Karpas-422 (cell line): ENCODE data around the gene SNW1. TPM values are rescaled to one million over a fixed set of nuclear protein-coding genes. Genes with fewer than 3 reads are reported as not detected.

Source experiments
- DNase-seq: peaks from one replicate; pipeline ENCODE4 v3.0.0-alpha.2; 2015
- H2AFZ ChIP-seq: fragments of 200-600 bp; sonication (generic); 2 replicates; pipeline ENCODE4 v1.6.1; 2014; ENCODE audit warnings: antibody characterized with exemption, low read length, mixed read lengths
- H3K27ac ChIP-seq: fragments of 200-600 bp; sonication (generic); 2 replicates; pipeline ENCODE4 v1.5.1; 2014; ENCODE audit warnings: mild to moderate bottlenecking, low read length, moderate library complexity
- H3K27me3 ChIP-seq: fragments of 200-600 bp; sonication (generic); 2 replicates; pipeline ENCODE4 v1.6.1; 2014; ENCODE audit warnings: low read length, mixed read lengths
- H3K36me3 ChIP-seq: fragments of 200-600 bp; sonication (generic); 2 replicates; pipeline ENCODE4 v1.6.1; 2014; ENCODE audit warnings: low read length, mixed read lengths; ENCODE audit not compliant: insufficient read depth
- H3K4me1 ChIP-seq: fragments of 200-600 bp; sonication (generic); 2 replicates; pipeline ENCODE4 v1.6.1; 2014; ENCODE audit warnings: mild to moderate bottlenecking, low read length, mixed read lengths
- H3K4me2 ChIP-seq: fragments of 200-600 bp; sonication (generic); 2 replicates; pipeline ENCODE4 v1.6.1; 2014; ENCODE audit warnings: low read length, low read depth, mild to moderate bottlenecking; ENCODE audit not compliant: poor library complexity, severe bottlenecking
- H3K4me3 ChIP-seq: fragments of 200-600 bp; sonication (generic); 2 replicates; pipeline ENCODE4 v1.5.1; 2014; ENCODE audit warnings: mild to moderate bottlenecking, antibody characterized with exemption, low read length, mixed read lengths
- H3K79me2 ChIP-seq: fragments of 200-600 bp; sonication (generic); 2 replicates; pipeline ENCODE4 v1.6.1; 2014; ENCODE audit warnings: mild to moderate bottlenecking, low read length, mixed read lengths
- H3K9ac ChIP-seq: fragments of 200-600 bp; sonication (generic); 2 replicates; pipeline ENCODE4 v1.6.0; 2014; ENCODE audit warnings: low read length
- H3K9me2 ChIP-seq: fragments of 200-600 bp; sonication (generic), shearing (Covaris generic); replicated peaks from 2 replicates; pipeline ENCODE4 v1.6.0; 2014; ENCODE audit warnings: mild to moderate bottlenecking, low read length, moderate library complexity; ENCODE audit not compliant: insufficient read depth
- H3K9me3 ChIP-seq: fragments of 300-700, 200-600 bp; sonication (generic); 2 replicates; pipeline ENCODE4 v1.6.1; 2014; ENCODE audit warnings: low read length, mixed read lengths
- H4K20me1 ChIP-seq: fragments of 200-600 bp; sonication (generic); 2 replicates; pipeline ENCODE4 v1.6.1; 2014; ENCODE audit warnings: mild to moderate bottlenecking, antibody characterized with exemption, low read length, low read depth; ENCODE audit not compliant: insufficient read depth
- total RNA-seq: library from RNA; depleted of rRNA; stranded (reverse); fragments of >200 nt; shearing (Covaris generic); gene quantifications from 2 replicates; pipeline ENCODE4 v1.2.3, GENCODE V29; 2014; ENCODE audit warnings: low replicate concordance

SNW1 gene
- total RNA-seq, 1 experiment from 2014 or later = 88.1 TPM

DNA sequence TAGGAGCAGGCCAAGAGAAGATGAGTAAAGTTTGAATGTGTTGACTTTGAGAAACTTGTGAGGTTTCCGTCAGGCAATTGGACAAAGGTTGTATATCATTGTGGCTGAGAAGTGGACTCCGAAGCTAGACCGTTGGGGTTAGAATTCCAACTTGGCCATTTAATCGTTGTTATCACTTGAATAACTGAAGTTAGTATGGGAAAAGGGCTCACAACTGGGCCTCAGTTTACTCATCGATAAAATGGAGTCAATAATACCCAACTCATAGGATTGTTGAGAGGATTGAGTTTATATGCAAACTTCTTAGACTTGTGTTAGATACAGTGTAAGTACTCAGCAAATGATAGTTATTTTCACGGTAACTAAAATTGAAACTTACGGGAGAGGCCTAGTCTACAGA is 52.2 kb downstream of the SNW1 start:
- no peaks in the 10 kb centered on the region for H3K9me3 ChIP-seq
- H3K9ac ChIP-seq = peak overlapping the region; percentile 82
- peaks cover 33% of the 10 kb centered on the region for H4K20me1 ChIP-seq
- H3K27me3 ChIP-seq = no peaks in the 10 kb centered on the region
- peaks cover 29% of the 10 kb centered on the region for H3K4me1 ChIP-seq
- peak overlapping the region; percentile 83 for H3K4me2 ChIP-seq
- peaks cover 91% of the 10 kb centered on the region for H3K79me2 ChIP-seq
- H3K36me3 ChIP-seq = peaks cover 45% of the 10 kb centered on the region
- H2AFZ ChIP-seq = no peak overlapping the region
- H3K9me2 ChIP-seq = no peaks in the 10 kb centered on the region
- peak overlapping the region; percentile 63 for H3K27ac ChIP-seq
- peak overlapping the region; percentile 82 for H3K4me3 ChIP-seq
- DNase-seq = peak; percentile 60

DNA sequence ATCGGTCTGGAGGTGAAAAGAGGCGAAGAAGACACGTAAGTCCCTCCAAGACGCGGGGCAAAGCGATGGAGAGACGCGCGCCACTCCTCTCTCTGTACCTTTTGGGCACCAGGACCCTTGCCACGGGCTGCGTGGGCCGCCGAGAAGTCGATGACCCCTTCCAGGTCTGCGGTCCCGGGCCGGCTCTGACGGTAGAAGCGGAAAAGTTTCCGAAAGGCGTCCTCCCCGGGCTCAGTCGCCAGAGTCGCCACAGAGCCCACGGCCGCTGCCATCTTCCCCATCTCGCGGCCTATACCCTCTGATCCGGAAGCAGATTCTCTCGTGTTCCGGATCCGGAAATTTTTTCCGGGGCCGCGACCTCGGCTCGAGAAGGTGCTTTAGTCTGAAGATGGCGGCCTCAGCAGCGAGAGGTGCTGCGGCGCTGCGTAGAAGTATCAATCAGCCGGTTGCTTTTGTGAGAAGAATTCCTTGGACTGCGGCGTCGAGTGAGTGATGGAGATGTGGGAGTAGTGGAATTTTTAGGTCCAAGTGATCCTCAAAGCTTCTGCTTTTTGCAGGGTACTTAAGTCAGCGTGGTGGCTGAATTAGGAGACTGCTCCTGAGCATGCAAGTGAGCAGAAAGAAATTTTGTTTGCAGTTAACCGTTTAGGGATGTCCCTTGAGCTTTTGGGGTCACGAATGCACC is 53.1 kb downstream of the SNW1 start, which contains the start of the genes ALKBH1 and SLIRP:
TSS of gene ALKBH1 (minus strand) at position 300 of the 685 bp plus-strand sequence. CDS start at position 281, 19 bp downstream.
TSS of gene SLIRP (plus strand) at position 380 of the 685 bp plus-strand sequence. CDS start at position 389, 9 bp downstream.
- peaks cover 39% of the 10 kb centered on the region for H3K36me3 ChIP-seq

DNA sequence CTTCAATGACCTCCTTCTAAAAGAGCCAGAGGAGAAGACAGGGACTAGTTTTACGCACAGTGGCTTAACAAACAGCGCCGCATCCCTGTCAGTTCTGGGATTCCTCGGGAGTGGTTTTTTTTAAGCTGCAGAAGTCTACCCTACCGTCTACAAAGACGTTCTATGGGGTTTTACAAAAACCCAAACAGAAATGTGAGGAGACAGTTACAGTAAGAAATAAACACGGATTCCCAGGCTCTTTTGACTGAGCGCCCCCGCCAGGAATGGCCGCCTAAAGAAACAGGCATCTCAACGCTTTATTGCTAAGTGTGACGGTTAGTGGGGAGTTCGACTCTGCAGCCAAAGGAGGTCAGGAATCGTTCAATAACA is 53.6 kb downstream of the SNW1 start:
- Histone ChIP-seq H3K4me3 (peak overlapping the region; percentile 82), H3K9me3 (no peaks in the 10 kb centered on the region), H3K27me3 (no peaks in the 10 kb centered on the region), H3K9me2 (no peaks in the 10 kb centered on the region), H3K27ac (no peak overlapping the region), H3K4me2 (peak overlapping the region; percentile 83), H2AFZ (peak overlapping the region; percentile 46; the same call in 1 of the 2 replicates), H3K36me3 (peaks cover 44% of the 10 kb centered on the region), H3K9ac (peak overlapping the region; percentile 82), H3K79me2 (peaks cover 83% of the 10 kb centered on the region), H4K20me1 (peaks cover 32% of the 10 kb centered on the region), H3K4me1 (peaks cover 29% of the 10 kb centered on the region)
- peak; percentile 69 for DNase-seq

More for the DNA sequence above, 53.1 kb downstream of the SNW1 start, which contains the start of the genes ALKBH1 and SLIRP:
- Histone ChIP-seq H3K4me2 (peak within 1 kb of the TSS; percentile 83), H2AFZ (peak within 1 kb of the TSS; percentile 46; the same call in 1 of the 2 replicates), H3K9ac (peak within 1 kb of the TSS; percentile 82), H3K27me3 (no peaks in the 10 kb centered on the region), H3K4me1 (peaks cover 29% of the 10 kb centered on the region), H3K27ac (peak within 1 kb of the TSS; percentile 63), H3K79me2 (peaks cover 84% of the 10 kb centered on the region), H3K9me2 (no peaks in the 10 kb centered on the region), H4K20me1 (peaks cover 32% of the 10 kb centered on the region), H3K4me3 (peak within 1 kb of the TSS; percentile 82), H3K9me3 (no peaks in the 10 kb centered on the region)
- DNase-seq = peak; percentile 98

DNA sequence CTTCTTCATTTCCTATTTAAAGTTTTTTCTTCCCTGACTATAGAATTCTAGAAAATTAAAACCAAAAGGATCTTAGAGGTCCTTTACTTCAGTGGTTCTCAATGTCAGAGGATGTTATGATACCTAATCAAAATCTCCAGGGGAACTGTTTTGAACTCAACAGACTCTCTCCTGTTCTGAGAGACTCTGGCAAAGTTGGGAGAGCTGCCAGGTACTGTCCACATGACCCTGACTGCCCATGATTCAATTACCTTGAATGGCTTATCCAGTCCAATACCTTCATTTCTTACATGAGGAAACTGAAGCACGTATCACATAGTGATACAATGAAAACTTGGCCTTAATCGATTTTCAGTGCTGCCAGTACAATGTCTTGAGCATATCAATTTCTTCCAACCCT is 69.7 kb downstream of the SNW1 start:
- no peak overlapping the region for H2AFZ ChIP-seq
- peaks cover 18% of the 10 kb centered on the region for H3K79me2 ChIP-seq
- DNase-seq = no peak
- no peaks in the 10 kb centered on the region for H3K27me3 ChIP-seq
- no peak overlapping the region for H3K9ac ChIP-seq
- H3K36me3 ChIP-seq = peaks cover 15% of the 10 kb centered on the region; the same call in 1 of the 2 replicates
- H4K20me1 ChIP-seq = no peaks in the 10 kb centered on the region
- H3K4me2 ChIP-seq = no peak overlapping the region
- no peaks in the 10 kb centered on the region for H3K4me1 ChIP-seq
- H3K4me3 ChIP-seq = no peak overlapping the region
- no peaks in the 10 kb centered on the region for H3K9me2 ChIP-seq
- H3K9me3 ChIP-seq = no peaks in the 10 kb centered on the region
- H3K27ac ChIP-seq = no peak overlapping the region

DNA sequence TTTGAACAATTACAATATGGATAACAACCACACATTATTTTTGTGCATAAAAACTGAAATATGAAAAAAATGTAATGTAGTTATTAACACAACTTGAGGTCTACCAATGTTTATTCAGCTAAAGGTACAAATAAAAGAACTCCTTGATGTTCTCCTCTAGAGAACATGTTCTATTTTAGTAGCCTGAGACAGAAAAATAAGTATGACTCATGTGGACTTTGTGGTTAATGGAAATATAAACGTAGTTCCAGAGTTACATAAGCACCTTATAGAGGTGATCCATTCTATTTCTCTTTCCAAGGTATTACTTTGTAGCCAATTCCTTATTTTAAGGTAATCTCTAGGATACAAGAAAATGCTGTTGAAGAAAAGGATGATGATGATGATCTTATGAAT is 78.8 kb downstream of the SNW1 start:
- no peak overlapping the region for H2AFZ ChIP-seq
- 0 out of 2 replicates have a peak, but pooled peaks cover 2% of the 10 kb centered on the region for H3K79me2 ChIP-seq
- no peaks in the 10 kb centered on the region for H4K20me1 ChIP-seq
- no peak overlapping the region for H3K4me3 ChIP-seq
- no peaks in the 10 kb centered on the region for H3K9me3 ChIP-seq
- H3K27me3 ChIP-seq = no peaks in the 10 kb centered on the region
- H3K9ac ChIP-seq = no peak overlapping the region
- no peak for DNase-seq
- no peak overlapping the region for H3K4me2 ChIP-seq
- H3K36me3 ChIP-seq = peaks cover 9% of the 10 kb centered on the region; the same call in 1 of the 2 replicates
- no peak overlapping the region for H3K27ac ChIP-seq
- H3K9me2 ChIP-seq = no peaks in the 10 kb centered on the region
- no peaks in the 10 kb centered on the region for H3K4me1 ChIP-seq

DNA sequence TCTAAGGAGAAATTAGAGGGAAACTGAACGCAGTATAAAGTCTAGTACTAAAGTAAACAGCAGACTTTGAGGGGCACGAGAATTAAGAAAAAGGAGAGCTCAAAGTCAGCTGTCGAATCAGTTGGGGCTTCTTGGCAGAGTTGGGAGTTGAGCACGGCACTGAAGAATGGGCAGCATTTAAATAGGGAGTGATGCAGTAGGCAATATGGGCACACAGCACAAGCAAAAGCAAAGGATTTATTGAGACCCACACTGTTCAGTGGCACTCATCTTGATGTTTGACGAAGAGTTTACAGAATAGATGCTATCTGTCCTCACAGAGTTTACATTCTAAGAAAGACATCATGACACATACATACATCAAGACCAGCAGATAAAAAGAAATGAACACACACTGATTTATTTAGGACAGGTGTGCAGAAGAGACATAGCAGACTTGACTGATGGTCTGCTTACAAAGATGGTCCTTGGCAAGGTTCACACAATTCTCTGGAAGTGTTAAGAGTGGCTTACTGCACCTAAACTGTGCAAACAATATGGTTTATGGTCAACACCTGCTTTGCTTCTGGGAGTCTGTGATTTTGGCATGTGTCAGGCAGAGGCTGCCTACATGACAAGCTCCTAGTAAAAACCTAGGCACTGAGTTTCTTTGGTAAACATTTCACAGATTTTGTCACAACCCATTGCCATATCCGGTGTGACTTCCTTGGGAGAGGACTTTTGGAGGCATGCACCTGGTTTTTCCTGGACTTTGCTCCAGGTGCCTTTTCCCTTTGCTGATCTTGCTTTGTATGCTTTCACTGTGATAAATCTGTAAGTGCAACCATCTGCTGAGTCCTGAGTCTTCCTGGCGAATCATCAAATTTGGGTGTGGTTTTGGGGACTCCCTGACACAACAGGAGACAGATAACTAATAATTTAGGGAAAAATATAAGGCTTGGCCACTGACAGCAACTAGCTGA is 79.5 kb downstream of the SNW1 start:
- Histone ChIP-seq H3K4me2 (no peak overlapping the region), H3K79me2 (0 out of 2 replicates have a peak, but pooled peaks cover 2% of the 10 kb centered on the region)

DNA sequence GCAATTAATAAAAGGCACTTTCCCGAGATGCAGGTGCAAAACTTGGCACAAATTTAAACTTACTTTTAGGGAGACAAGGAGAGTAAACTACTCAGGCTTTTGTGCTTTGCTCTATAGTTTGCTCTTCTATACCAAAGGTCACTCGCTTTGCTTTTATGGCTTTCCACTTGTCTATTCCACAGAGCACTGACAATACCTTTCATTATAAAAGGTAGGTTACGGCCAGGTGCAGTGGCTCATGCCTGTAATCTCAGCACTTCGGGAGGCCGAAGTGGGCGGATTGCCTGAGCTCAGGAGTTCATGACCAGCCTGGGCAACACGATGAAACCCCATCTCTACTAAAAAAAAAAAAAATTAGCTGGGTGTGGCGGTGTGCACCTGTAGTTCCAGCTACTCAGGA is 86.0 kb downstream of the SNW1 start:
- Histone ChIP-seq H3K36me3 (peaks cover 35% of the 10 kb centered on the region), H3K4me3 (no peak overlapping the region), H3K9me3 (no peaks in the 10 kb centered on the region), H3K79me2 (no peaks in the 10 kb centered on the region), H3K4me1 (no peaks in the 10 kb centered on the region), H2AFZ (no peak overlapping the region), H3K9me2 (no peaks in the 10 kb centered on the region), H4K20me1 (no peaks in the 10 kb centered on the region), H3K27ac (no peak overlapping the region), H3K27me3 (no peaks in the 10 kb centered on the region), H3K4me2 (no peak overlapping the region), H3K9ac (no peak overlapping the region)
- no peak for DNase-seq

More for the DNA sequence above, 79.5 kb downstream of the SNW1 start:
- Histone ChIP-seq H3K4me1 (no peaks in the 10 kb centered on the region), H3K9me3 (no peaks in the 10 kb centered on the region), H3K9ac (no peak overlapping the region), H3K9me2 (no peaks in the 10 kb centered on the region), H3K36me3 (peaks cover 9% of the 10 kb centered on the region; the same call in 1 of the 2 replicates), H4K20me1 (no peaks in the 10 kb centered on the region), H3K27me3 (no peaks in the 10 kb centered on the region), H2AFZ (no peak overlapping the region), H3K27ac (no peak overlapping the region), H3K4me3 (no peak overlapping the region)
- no peak for DNase-seq

DNA sequence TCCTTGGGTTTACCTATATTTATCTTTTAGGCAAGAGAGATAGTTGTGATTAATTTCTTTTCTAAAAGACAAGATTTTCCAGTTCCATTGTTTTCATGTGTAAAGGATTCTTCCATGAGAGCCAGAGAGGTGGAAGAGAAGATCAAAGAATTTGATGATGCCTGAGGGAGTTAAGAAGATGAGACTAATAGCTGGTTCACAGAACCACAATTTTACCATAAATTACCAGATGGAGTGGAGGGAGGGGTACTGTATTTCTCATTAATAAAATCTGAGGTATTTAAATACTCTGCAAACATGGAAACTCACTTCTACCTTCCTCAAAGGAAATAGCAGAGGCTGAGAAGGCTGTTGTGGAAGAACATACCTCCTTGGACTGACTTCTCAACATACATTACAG is 87.8 kb downstream of the SNW1 start:
- H3K9me2 ChIP-seq = no peaks in the 10 kb centered on the region

More for the DNA sequence above, 87.8 kb downstream of the SNW1 start:
- Histone ChIP-seq H3K9me3 (no peaks in the 10 kb centered on the region), H3K4me2 (no peak overlapping the region), H3K4me3 (no peak overlapping the region), H2AFZ (no peak overlapping the region), H4K20me1 (no peaks in the 10 kb centered on the region), H3K4me1 (no peaks in the 10 kb centered on the region), H3K27ac (no peak overlapping the region), H3K27me3 (no peaks in the 10 kb centered on the region), H3K36me3 (peaks cover 35% of the 10 kb centered on the region), H3K9ac (no peak overlapping the region), H3K79me2 (no peaks in the 10 kb centered on the region)
- no peak for DNase-seq
